IMR-90 (cell line): Measurements from ENCODE around the gene KRT86. TPM values are rescaled to one million over a fixed set of nuclear protein-coding genes. Genes with fewer than 3 reads are reported as not detected.

Source experiments
- ATAC-seq: fragments of 200-7000 bp; cut with Tn5 transposase; 2 replicates; pipeline ENCODE4 v1.9.1; 2020; ENCODE audit warnings: low read depth, mild to moderate bottlenecking, moderate library complexity
- BruUV-seq: library from RNA; stranded (reverse); fragments of 400-500 nt; replicated peaks from 2 replicates; lab custom pipeline; 2021; lab: Mats Ljungman, UMichigan
- CTCF ChIA-PET: fragments of 300-600 bp; formaldehyde crosslinking; extraction: SDS; loops from one replicate; lab custom pipeline; 2021; ENCODE audit warnings: antibody characterized with exemption; lab: Yijun Ruan, JAX
- POLR2A ChIA-PET: fragments of 300-600 bp; sonication (Branson Sonifier 250); formaldehyde crosslinking; loops from one replicate; lab custom pipeline; 2022; ENCODE audit warnings: antibody characterized with exemption; ENCODE audit not compliant: unreplicated experiment; lab: Charles Lee
- DNase-seq: peaks from one replicate; pipeline ENCODE4 v3.0.0; 2013
- H2AFZ ChIP-seq: replicated peaks from 2 replicates; pipeline ENCODE3; 2013; ENCODE audit warnings: low read length, mild to moderate bottlenecking; ENCODE audit not compliant: poor library complexity
- H2AK5ac ChIP-seq: 2 replicates; pipeline ENCODE4 v1.6.1; 2013; ENCODE audit warnings: low read depth, low read length, inconsistent platforms
- H2AK9ac ChIP-seq: replicated peaks from 2 replicates; pipeline ENCODE3; 2013; ENCODE audit warnings: mild to moderate bottlenecking, low read depth, low read length, moderate library complexity; ENCODE audit not compliant: poor library complexity
- H2BK120ac ChIP-seq: 2 replicates; pipeline ENCODE4 v1.6.1; 2013; ENCODE audit warnings: low read depth, low read length, inconsistent platforms
- H2BK15ac ChIP-seq: 3 replicates; pipeline ENCODE4 v1.6.1; 2013; ENCODE audit warnings: low read depth, low read length, inconsistent platforms
- H2BK20ac ChIP-seq: 2 replicates; pipeline ENCODE4 v1.6.1; 2013; ENCODE audit warnings: low read depth, mild to moderate bottlenecking, inconsistent platforms, low read length, moderate library complexity
- H2BK5ac ChIP-seq: 2 replicates; pipeline ENCODE4 v1.6.1; 2013; ENCODE audit warnings: mild to moderate bottlenecking, low read depth, low read length, inconsistent platforms; ENCODE audit not compliant: poor library complexity, severe bottlenecking
- H3K14ac ChIP-seq: replicated peaks from 2 replicates; pipeline ENCODE4 v1.6.1; 2013; ENCODE audit warnings: low read depth, low read length, inconsistent platforms
- H3K18ac ChIP-seq: 2 replicates; pipeline ENCODE4 v1.6.1; 2013; ENCODE audit warnings: low read depth, low read length, control low read depth
- H3K23ac ChIP-seq: 2 replicates; pipeline ENCODE4 v1.6.1; 2013; ENCODE audit warnings: low read depth, low read length, inconsistent platforms
- H3K27ac ChIP-seq: 2 replicates; pipeline ENCODE4 v1.5.1; 2013; ENCODE audit warnings: mild to moderate bottlenecking, control low read depth, low read length; ENCODE audit not compliant: insufficient read depth
- H3K27me3 ChIP-seq: 2 replicates; pipeline ENCODE4 v1.6.1; 2013; ENCODE audit warnings: low read length; ENCODE audit not compliant: control insufficient read depth, insufficient read depth
- H3K36me3 ChIP-seq: 2 replicates; pipeline ENCODE4 v1.6.1; 2013; ENCODE audit warnings: low read length, mixed read lengths; ENCODE audit not compliant: control insufficient read depth, insufficient read depth
- H3K4ac ChIP-seq: 2 replicates; pipeline ENCODE4 v1.6.1; 2013; ENCODE audit warnings: low read depth, low read length, inconsistent platforms
- H3K4me1 ChIP-seq: 2 replicates; pipeline ENCODE4 v1.6.1; 2013; ENCODE audit warnings: low read length, mixed read lengths; ENCODE audit not compliant: control insufficient read depth, insufficient read depth
- H3K4me2 ChIP-seq: 2 replicates; pipeline ENCODE4 v1.6.1; 2013; ENCODE audit warnings: low read depth, mild to moderate bottlenecking, control low read depth, low read length, moderate library complexity
- H3K4me3 ChIP-seq: 2 replicates; pipeline ENCODE4 v1.5.1; 2013; ENCODE audit warnings: low read depth, mild to moderate bottlenecking, control low read depth, low read length, moderate library complexity; ENCODE audit not compliant: insufficient read depth
- H3K56ac ChIP-seq: 2 replicates; pipeline ENCODE4 v1.6.1; 2013; ENCODE audit warnings: low read length, inconsistent platforms; ENCODE audit not compliant: insufficient read depth; ENCODE audit errors: extremely low read depth
- H3K79me1 ChIP-seq, 2 experiments: 2 replicates each; pipeline ENCODE4 v1.6.1; 2013; ENCODE audit warnings: low read length in 2 of 2, inconsistent platforms in 1 of 2, low read depth in 1 of 2
- H3K9ac ChIP-seq: 2 replicates; pipeline ENCODE4 v1.6.1; 2013; ENCODE audit warnings: low read depth, low read length, control low read depth
- H3K9me1 ChIP-seq: 2 replicates; pipeline ENCODE4 v1.6.1; 2013; ENCODE audit warnings: low read length, inconsistent platforms; ENCODE audit not compliant: insufficient read depth
- H3K9me3 ChIP-seq: 2 replicates; pipeline ENCODE4 v1.6.1; 2013; ENCODE audit warnings: low read length; ENCODE audit not compliant: control insufficient read depth, insufficient read depth
- H4K20me1 ChIP-seq: 2 replicates; pipeline ENCODE4 v1.6.1; 2013; ENCODE audit warnings: low read length, inconsistent platforms; ENCODE audit not compliant: insufficient read depth
- H4K5ac ChIP-seq: 2 replicates; pipeline ENCODE4 v1.6.1; 2013; ENCODE audit warnings: mild to moderate bottlenecking, low read depth, low read length, control low read depth
- H4K8ac ChIP-seq, 2 experiments: 2 replicates each; pipeline ENCODE4 v1.6.1; 2013; ENCODE audit warnings: low read depth in 2 of 2, low read length in 2 of 2, control low read depth in 1 of 2, inconsistent platforms in 1 of 2
- H4K91ac ChIP-seq: 2 replicates; pipeline ENCODE4 v1.6.1; 2013; ENCODE audit warnings: low read depth, low read length, inconsistent platforms; ENCODE audit not compliant: insufficient read depth
- CHD1 ChIP-seq: IDR thresholded peaks from 2 replicates; pipeline ENCODE4 v1.6.1; 2012; ENCODE audit warnings: low read depth, low read length, improper control_type of control experiment
- FOS ChIP-seq: fragments of 150-350 bp; IDR thresholded peaks from 2 replicates; pipeline ENCODE4 v1.6.1; 2016; ENCODE audit warnings: low read depth, low read length
- MAZ ChIP-seq: IDR thresholded peaks from 2 replicates; pipeline ENCODE4 v1.6.1; 2012; ENCODE audit warnings: low read depth, mild to moderate bottlenecking, low read length, improper control_type of control experiment, moderate library complexity, borderline replicate concordance
- NFE2L2 ChIP-seq: fragments of 150-350 bp; IDR thresholded peaks from 2 replicates; pipeline ENCODE4 v1.6.1; 2016; ENCODE audit warnings: low read depth, mild to moderate bottlenecking, low read length
- POLR2A ChIP-seq: IDR thresholded peaks from 2 replicates; pipeline ENCODE4 v1.6.1; 2012; ENCODE audit warnings: mild to moderate bottlenecking, low read depth, low read length
- RAD21 ChIP-seq: IDR thresholded peaks from 2 replicates; pipeline ENCODE4 v1.6.1; 2012; ENCODE audit warnings: low read length, improper control_type of control experiment
- SMC3 ChIP-seq: fragments of 150-350 bp; IDR thresholded peaks from 2 replicates; pipeline ENCODE4 v1.6.1; 2016; ENCODE audit warnings: low read depth, mild to moderate bottlenecking, antibody characterized with exemption, low read length, moderate library complexity
- WGBS, 2 experiments: methylation state at CpG; one replicate each; pipeline versions ENCODE4 v1.1.5 to v1.1.7; 2013; ENCODE audit warnings: missing lambda C conversion rate in 2 of 2; ENCODE audit not compliant: insufficient read length in 1 of 2; ENCODE audit errors: extremely low coverage in 2 of 2; 5-methylcytosine and 5-hydroxymethylcytosine counted together
- dilution Hi-C: fragments of 300-500 bp; cut with HindIII; formaldehyde crosslinking; loops from one replicate; pipeline ENCODE4 v1.14.3; 2018; ENCODE audit warnings: low sequenced_read_pairs; ENCODE audit not compliant: unreplicated experiment
- in situ Hi-C: fragments of 300-500 bp; cut with MboI; formaldehyde crosslinking; loops from 3 replicates; pipeline ENCODE4 v1.14.3; 2019; ENCODE audit warnings: low sequenced_read_pairs, inconsistent platforms, mixed read lengths
- intact Hi-C: fragments of 100-400 bp; cut with micrococcal nuclease; formaldehyde crosslinking; loops from 2 replicates; pipeline ENCODE4 v1.10.0; 2022
- polyA plus RNA-seq, 3 experiments: library from polyadenylated mRNA; depleted of rRNA; stranded (reverse); fragments of >200 nt; gene quantifications; 2 replicates each; pipeline ENCODE4 v1.2.3, GENCODE V29; 2012; ENCODE audit warnings: low replicate concordance in 1 of 3
- total RNA-seq: library from RNA; depleted of rRNA; stranded (reverse); fragments of >200 nt; gene quantifications from 2 replicates; pipeline ENCODE4 v1.2.3, GENCODE V29; 2012
- TF ChIP-seq, protein P1 (sequence below): fragments of 150-350 bp; IDR thresholded peaks from 2 replicates; pipeline ENCODE4 v1.6.1; 2016; ENCODE audit warnings: low read depth, mild to moderate bottlenecking, low read length, moderate library complexity, borderline replicate concordance

Gene KRT86
- total and polyA plus RNA-seq, 2 of the 4 experiments (the other 2 are of a cell fraction): not detected

DNA sequence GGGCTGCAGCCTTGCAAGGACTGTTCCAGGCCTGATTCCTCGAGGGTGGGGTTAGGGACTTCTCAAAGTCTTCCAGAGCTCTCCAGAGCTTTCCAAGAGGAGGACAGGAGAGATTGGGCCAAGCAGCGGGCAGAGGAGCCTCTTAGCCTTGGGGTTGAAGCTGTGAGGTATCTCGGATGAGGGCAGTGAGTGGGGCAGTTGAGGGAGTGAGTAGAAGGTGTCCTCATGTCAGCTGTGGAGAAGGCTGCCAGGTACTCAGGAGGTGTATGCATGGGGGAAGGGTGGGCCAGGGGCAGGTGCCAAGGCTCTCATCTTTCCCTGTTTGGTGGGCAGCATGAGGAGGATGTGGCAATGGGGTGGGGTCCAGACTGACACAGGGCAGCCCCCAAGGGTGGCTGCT, 39.0 kb downstream of the KRT86 start:
- Histone ChIP-seq H3K4me3 (no peak overlapping the region), H3K23ac (no peak overlapping the region), H4K5ac (no peak overlapping the region), H4K20me1 (no peaks in the 10 kb centered on the region), H3K18ac (no peak overlapping the region), H2BK15ac (no peak overlapping the region), H4K91ac (no peak overlapping the region), H3K79me1 (no peaks in the 10 kb centered on the region), H2AFZ (no peak overlapping the region), H3K9ac (no peak overlapping the region), H3K4me2 (no peak overlapping the region), H4K8ac (no peak overlapping the region), H2BK20ac (no peak overlapping the region), H3K14ac (no peak overlapping the region), H2AK5ac (no peak overlapping the region), H3K4ac (no peak overlapping the region), H3K27ac (no peak overlapping the region), H3K56ac (no peak overlapping the region), H3K36me3 (no peaks in the 10 kb centered on the region), H3K4me1 (no peaks in the 10 kb centered on the region), H2BK5ac (no peak overlapping the region), H3K27me3 (peaks cover 65% of the 10 kb centered on the region), H3K9me1 (no peaks in the 10 kb centered on the region; the same call in 1 of the 2 replicates), H3K9me3 (no peaks in the 10 kb centered on the region), H2AK9ac (no peak overlapping the region), H2BK120ac (no peak overlapping the region)
- TF ChIP-seq SMC3: no peak
- no peak for TF ChIP-seq FOS
- TF ChIP-seq RAD21: no peak
- TF ChIP-seq CHD1: no peak
- TF ChIP-seq POLR2A: no peak
- TF ChIP-seq MAZ: no peak
- TF ChIP-seq, protein P1, sequence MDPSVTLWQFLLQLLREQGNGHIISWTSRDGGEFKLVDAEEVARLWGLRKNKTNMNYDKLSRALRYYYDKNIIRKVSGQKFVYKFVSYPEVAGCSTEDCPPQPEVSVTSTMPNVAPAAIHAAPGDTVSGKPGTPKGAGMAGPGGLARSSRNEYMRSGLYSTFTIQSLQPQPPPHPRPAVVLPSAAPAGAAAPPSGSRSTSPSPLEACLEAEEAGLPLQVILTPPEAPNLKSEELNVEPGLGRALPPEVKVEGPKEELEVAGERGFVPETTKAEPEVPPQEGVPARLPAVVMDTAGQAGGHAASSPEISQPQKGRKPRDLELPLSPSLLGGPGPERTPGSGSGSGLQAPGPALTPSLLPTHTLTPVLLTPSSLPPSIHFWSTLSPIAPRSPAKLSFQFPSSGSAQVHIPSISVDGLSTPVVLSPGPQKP: no peak
- TF ChIP-seq NFE2L2: no peak
- ATAC-seq (no peak), DNase-seq (no peak)
- dilution Hi-C loops: no loop called here
- ChIA-PET POLR2A (no interaction called here), CTCF (no interaction called here)
- WGBS, 2 experiments: 50% methylated on average over 1 of the region's 3 CpGs; no CpG with 5 or more reads in 1 of the 2 experiments
- no TSS peak for BruUV-seq
- intact Hi-C loops: no loop called here
- in situ Hi-C loops: no loop called here
